DND-41 (cell line): ENCODE data around the gene C18orf54.

Experiments
- CTCF ChIP-seq: IDR thresholded peaks from 2 replicates; pipeline ENCODE4 v1.5.1; 2012; ENCODE audit warnings: borderline replicate concordance, low read length, moderate library complexity, mild to moderate bottlenecking; ENCODE audit not compliant: poor library complexity, severe bottlenecking; ENCODE audit errors: extremely low read depth
- EZH2 ChIP-seq: IDR thresholded peaks from 3 replicates; pipeline ENCODE4 v1.6.1; 2012; ENCODE audit warnings: borderline replicate concordance, low read depth, mild to moderate bottlenecking, moderate library complexity, low read length, inconsistent platforms; ENCODE audit not compliant: severe bottlenecking

DNA sequence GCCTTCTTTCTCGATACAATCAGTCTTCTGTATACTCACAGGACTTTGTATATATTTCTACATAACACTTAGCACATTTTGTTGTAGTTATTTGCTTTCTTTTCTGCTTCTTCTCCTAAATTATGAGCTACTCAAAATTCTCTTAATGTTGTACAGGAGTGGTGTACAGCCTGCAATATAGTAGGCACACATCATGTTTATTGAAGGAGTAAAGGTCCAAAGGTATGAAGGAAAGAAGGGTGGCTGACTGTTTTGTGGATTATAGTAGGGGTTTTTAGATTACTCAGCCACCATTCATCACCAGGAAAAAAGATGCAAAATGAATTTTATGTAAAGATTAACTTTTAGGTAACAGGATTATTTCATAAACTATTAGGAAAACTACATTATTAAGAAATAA lies 54.1 kb downstream of the C18orf54 start:
- TF ChIP-seq CTCF (no peak), EZH2 (no peak)
